HG03378 (cell line): ENCODE results near the gene IDH1.
"Not testable (repeated sequence)": the region's sequence is repeated elsewhere in the genome, so short reads cannot be mapped to it uniquely, and the experiment has no call there.

Experiments
- ATAC-seq: cut with Tn5 transposase; IDR thresholded peaks from one replicate; pipeline ENCODE4 v1.9.1; 2021; ENCODE audit warnings: mild to moderate bottlenecking, moderate library complexity; ENCODE audit not compliant: unreplicated experiment

IDH1 gene

DNA sequence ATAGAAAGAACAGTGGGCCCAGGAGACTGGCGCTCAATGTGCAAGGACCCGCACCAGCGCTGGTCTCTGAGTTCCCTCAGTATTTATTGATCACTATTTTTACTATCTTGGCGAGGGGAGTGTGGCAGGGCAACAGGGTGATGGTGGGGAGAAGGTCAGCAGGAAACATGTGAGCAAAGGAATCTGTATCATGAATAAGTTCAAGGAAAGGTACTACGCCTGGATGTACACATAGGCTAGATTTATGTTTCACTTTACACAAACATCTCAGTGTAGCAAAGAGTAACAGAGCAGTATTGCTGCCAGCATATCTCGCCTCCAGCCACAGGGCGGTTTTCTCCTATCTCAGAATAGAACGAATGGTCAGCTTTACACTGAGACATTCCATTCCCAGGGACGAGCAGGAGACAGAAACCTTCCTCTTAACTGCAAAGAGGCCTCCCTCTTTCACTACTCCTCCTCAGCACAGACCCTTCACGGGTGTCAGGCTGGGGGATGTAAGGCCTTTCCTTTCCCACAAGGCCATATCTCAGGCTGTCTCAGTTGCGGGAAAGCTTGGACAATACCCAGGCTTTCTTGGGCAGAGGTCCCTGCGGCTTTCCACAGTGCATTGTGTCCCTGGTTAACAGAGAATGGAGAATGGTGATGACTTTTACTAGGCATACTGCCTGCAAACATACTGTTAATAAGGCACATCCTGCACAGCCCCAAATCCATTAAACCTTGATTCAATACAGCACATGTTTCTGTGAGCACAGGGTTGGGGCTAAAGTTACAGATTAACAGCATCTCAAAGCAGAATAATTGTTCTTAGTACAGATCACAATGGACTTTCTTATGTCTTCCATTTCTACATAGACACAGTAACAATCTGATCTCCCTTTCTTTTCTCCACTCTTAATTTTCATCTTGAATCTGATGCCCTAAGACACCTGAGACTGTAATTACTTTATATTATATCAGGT, 2.3 kb upstream of the IDH1 start:
- not testable (repeated sequence) for ATAC-seq

GRCh38 chr2:208256192-208256782, 1.4 kb upstream of the IDH1 start:
- no peak for ATAC-seq

- ATAC-seq: peak; percentile 32
Measured at GRCh38 chr2:208255557-208256106, 761 bp upstream of the IDH1 start.

GRCh38 chr2:208254118-208254870, 577 bp downstream of the IDH1 start:
- peak; percentile 55 for ATAC-seq

GRCh38 chr2:208253600-208254117, 1.2 kb downstream of the IDH1 start:
- no peak for ATAC-seq

DNA sequence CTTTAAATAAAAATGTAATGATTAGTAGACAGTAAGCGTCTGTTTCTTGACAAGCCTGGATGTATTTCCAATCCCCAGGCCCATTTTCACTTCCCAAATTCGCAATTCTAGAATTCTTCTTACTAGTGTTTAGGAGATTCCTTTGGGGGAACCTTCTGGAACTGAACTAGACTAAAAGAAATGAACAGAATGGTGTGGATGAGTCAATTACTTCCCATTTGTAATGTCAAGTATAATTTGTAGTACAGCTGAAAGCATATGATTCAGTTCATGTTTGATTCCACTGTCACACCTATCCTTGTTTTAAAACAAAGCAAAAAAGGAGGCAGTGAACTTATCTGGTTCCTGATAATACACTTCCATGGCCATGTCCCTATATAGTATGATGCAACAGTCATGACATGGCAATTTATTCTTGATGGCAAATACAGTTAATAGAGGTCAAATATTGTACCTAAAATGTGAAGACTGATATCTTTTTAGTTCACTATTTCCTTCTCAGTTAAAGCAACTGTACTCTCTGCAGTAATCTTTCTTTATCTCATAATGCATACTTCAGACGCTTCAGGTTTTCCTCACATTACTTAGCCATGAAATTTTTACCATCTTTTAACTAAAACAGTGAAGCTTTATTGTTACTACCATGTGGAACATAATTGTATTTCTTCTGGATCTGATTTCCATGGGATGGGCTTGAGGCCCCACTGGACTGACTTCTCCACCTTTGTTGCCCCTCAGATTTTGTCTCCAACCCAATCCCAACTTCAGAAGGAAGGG, 2.0 kb downstream of the IDH1 start:
- ATAC-seq: no peak

- ATAC-seq: no peak
Measured at GRCh38 chr2:208251098-208251497, 3.8 kb downstream of the IDH1 start.

- no peak for ATAC-seq
Measured at GRCh38 chr2:208250388-208250787, 4.5 kb downstream of the IDH1 start.

DNA sequence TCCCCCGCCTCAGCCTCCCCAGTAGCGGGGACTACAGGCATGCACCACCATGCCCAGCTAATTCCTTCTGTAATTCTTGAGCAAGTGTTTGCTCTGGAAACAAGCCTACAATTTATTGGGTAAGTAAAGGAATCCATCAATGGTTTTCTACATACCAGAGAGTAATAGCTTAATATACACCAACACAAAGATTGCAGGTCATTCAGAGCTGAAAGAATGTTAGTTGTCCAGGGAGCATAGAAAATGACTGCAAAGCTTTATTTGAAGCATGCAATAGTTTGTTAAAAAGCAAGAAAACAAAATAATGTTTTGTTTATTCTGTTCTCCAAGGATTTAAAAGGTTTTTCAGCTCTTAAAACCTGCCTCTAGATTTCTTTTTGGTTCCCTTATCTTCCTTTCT, 5.6 kb downstream of the IDH1 start:
- no peak for ATAC-seq

GRCh38 chr2:208248601-208249000, 6.3 kb downstream of the IDH1 start:
- no peak for ATAC-seq

GRCh38 chr2:208245746-208246145, 9.1 kb downstream of the IDH1 start:
- ATAC-seq: no peak

DNA sequence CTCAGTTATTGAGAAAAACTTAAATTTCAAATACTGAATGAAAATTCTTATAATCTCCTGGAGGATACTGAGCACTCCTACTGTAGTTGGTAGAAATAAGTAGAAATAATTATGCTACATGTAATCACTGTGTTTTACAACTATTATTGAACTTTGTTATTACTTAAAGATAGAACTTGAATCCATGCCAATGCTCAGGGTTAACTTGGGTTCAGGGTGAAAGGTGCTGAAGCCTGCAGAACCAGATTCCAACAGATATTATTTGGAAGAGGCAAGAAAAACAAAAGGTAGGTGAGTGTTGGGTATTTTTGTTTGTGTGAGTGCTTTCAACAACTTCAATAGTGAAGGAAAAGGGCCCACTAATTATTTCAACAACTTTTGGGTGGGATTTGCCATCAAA, 10.4 kb downstream of the IDH1 start:
- ATAC-seq: no peak

DNA sequence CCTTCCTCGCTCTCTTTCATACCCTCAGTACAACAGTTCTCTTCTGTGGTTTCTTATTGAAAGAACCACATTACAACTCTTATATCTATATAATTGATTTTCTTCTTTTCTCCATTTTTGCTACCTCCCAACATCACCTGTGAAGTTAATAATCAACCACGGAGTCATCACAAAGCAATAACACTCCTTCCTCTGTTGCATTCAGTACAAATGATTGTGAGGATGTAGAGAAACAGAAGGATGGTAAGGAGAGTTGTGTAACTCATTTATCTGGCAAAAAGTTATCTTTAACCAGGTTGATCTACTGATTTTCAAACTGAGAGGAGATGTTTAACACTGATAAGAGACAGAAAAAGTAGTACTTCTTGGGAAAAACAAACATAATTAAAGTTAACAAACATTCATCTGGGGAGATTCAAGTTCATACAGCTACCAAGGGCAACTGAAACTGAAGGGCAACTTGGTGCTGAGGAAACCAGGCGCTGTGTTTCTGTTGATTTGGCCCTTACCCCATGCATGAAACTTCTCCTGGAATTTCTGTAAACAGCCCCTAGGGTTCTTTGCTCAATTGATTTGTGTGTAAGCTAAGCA, 14.2 kb downstream of the IDH1 start:
- no peak for ATAC-seq

GRCh38 chr2:208239770-208240493, 14.9 kb downstream of the IDH1 start:
- ATAC-seq: no peak

- ATAC-seq: no peak
Measured at GRCh38 chr2:208235860-208236259, 19.0 kb downstream of the IDH1 start.

DNA sequence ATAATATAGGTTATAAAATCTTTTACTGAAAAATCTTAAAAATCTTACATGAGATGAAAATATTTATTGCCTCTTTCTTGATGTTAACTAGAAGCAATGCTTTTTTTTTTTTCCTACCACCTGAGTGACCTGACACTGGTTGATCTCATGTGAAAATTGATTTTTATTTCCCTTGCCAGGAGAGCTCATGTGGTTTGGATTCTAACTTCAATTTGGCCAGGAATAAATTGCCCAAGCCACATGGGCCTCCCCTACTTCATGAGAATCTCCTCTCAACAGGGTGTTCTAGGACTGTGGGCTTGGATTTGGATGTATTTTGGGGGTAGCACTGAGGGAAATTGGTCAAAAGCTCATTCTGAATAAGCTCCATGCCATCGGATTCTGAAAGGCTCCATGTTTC, 20.1 kb downstream of the IDH1 start:
- ATAC-seq: no peak

GRCh38 chr2:208228476-208228875, 26.4 kb downstream of the IDH1 start:
- no peak for ATAC-seq

GRCh38 chr2:208227581-208228232, 27.2 kb downstream of the IDH1 start:
- ATAC-seq: no peak

DNA sequence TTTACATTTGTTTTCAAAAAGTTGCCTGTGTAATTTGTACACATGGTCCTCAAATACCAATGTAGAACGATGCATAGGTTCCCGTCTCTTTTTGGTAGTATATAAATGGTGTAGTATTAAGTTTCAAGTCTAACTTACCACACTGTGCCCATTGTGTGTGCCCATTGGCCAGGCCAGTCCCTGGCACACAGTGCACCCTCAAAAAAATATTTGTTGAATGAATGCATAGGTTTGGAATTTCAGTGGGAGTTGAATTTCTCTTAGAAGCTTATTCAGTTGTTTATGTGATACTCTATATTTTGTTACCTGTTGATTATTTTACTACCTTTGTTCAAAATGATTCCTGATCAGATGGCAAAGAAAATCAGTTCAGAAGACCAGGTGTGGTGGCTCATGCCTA, 30.1 kb downstream of the IDH1 start:
- no peak for ATAC-seq
